ENCODE results near the gene ZNF135. TPM values are rescaled to one million over a fixed set of nuclear protein-coding genes. Genes with fewer than 3 reads are reported as not detected.

Gene ZNF135
- total RNA-seq, 3 donors from 2014 or later (not counting 1 experiment from before 2014, with no cell fraction given): 1.6 to 4.3 (median 4.3) TPM

DNA sequence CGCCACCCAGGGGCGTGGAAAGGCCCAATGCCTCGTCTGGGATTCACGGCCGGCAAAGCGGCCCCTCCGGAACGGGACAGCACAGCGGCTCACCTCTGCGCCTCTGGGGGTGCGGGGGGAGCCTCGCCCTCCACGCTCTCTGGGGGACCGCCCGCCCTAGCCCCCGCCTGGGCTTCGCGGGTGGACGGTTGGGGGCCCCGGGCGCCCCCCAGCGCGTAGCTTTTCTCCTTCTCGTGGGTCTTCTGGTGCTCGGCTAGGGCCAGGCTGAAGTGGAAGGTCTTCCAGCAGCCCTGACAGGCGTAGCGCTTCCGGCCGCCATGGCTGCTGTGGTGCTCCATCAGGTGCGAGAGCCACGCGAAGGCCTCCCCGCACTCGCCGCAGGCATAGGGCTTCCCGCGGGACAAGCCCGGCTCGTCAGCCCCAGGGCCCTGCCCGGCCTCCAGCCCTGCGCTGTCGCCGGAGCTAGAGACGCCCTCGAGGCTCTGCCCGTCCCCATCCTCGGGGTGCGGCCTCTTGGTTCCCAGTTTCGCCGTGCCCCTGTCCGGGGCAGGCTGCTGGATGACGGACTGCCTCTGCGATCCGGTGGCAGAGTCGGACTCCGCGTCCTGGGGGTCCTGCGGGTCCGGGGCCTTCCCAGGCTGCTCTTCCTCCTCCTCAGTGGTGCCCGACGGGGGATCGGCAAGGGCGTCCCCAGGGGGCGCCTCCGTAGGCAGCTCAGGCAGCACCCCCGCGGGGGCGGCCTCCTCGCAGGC, 25.7 kb downstream of the ZNF135 start:
- intact Hi-C loops (cut with micrococcal nuclease): no loop called here
- Histone ChIP-seq H3K27ac (ENCODE audit: low read length) (no peak overlapping the region), H3K36me3 (ENCODE audit: control insufficient read depth, insufficient read depth, low read length) (no peaks in the 10 kb centered on the region), H3K9me3 (ENCODE audit: control insufficient read depth, insufficient read depth, low read length) (peaks cover 66% of the 10 kb centered on the region), H3K27me3 (ENCODE audit: control insufficient read depth, insufficient read depth, low read length) (no peaks in the 10 kb centered on the region), H3K4me1 (ENCODE audit: control insufficient read depth, insufficient read depth, low read length) (no peaks in the 10 kb centered on the region), H3K4me3 (ENCODE audit: low read length) (no peak overlapping the region)
- WGBS (ENCODE audit: insufficient coverage): 97% methylated on average over 69 of the region's 69 CpGs
- H3K27me3 Mint-ChIP-seq (ENCODE audit: low read depth in 2 of 2): no peaks in the 10 kb centered on the region
- TF ChIP-seq, protein P1, sequence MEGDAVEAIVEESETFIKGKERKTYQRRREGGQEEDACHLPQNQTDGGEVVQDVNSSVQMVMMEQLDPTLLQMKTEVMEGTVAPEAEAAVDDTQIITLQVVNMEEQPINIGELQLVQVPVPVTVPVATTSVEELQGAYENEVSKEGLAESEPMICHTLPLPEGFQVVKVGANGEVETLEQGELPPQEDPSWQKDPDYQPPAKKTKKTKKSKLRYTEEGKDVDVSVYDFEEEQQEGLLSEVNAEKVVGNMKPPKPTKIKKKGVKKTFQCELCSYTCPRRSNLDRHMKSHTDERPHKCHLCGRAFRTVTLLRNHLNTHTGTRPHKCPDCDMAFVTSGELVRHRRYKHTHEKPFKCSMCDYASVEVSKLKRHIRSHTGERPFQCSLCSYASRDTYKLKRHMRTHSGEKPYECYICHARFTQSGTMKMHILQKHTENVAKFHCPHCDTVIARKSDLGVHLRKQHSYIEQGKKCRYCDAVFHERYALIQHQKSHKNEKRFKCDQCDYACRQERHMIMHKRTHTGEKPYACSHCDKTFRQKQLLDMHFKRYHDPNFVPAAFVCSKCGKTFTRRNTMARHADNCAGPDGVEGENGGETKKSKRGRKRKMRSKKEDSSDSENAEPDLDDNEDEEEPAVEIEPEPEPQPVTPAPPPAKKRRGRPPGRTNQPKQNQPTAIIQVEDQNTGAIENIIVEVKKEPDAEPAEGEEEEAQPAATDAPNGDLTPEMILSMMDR (IDR thresholded peaks at IDR 0.05): no peak
- peaks cover 8 to 12% of the 10 kb centered on the region in 2 donors for H3K9me3 Mint-ChIP-seq
- DNase-seq: no peak
- H3K36me3 Mint-ChIP-seq: peaks cover 21% of the 10 kb centered on the region
- no peak for ATAC-seq
- H3K27ac Mint-ChIP-seq: no peak overlapping the region
- no peaks in the 10 kb centered on the region for H3K4me1 Mint-ChIP-seq
- H3K4me3 Mint-ChIP-seq: no peak overlapping the region

DNA sequence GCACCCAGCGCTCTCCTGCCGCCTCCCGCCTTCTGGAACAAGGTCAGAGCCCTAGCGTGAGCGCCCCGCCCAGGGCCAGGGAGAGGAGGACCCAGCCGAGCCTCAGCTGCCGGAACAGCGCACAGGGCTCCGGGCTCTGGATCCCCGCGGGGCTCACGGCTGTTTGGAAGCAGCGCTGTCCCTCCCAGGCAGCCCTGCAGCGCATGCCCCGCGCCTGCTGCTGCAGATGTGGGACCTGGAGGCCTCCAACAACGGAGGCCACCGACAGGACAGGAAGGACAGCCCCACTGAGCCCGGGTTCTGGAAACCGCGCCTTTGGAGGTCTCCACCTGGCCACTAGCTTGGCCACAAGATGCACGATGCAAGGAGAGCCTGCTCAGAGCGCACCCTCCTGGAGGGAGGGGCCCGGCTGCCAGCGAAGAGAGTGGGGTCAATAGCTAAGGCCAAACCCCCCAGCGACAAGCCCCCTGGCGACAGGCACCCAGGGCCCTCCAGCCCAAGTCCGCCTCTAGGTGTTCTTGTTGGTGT, 26.3 kb downstream of the ZNF135 start:
- peaks cover 68% of the 10 kb centered on the region for H3K9me3 ChIP-seq (ENCODE audit: control insufficient read depth, insufficient read depth, low read length)
- intact Hi-C loops (cut with micrococcal nuclease): no loop called here
- WGBS (ENCODE audit: insufficient coverage): 95% methylated on average over 29 of the region's 29 CpGs
- H3K4me1 Mint-ChIP-seq: no peaks in the 10 kb centered on the region
- H3K27ac ChIP-seq (ENCODE audit: low read length): no peak overlapping the region
- no peaks in the 10 kb centered on the region for H3K4me1 ChIP-seq (ENCODE audit: control insufficient read depth, insufficient read depth, low read length)
- TF ChIP-seq, protein P1 (IDR thresholded peaks at IDR 0.05): no peak
- no peak overlapping the region for H3K4me3 ChIP-seq (ENCODE audit: low read length)
- peaks cover 5 to 12% of the 10 kb centered on the region in 2 donors for H3K9me3 Mint-ChIP-seq
- H3K27ac Mint-ChIP-seq: no peak overlapping the region
- H3K36me3 Mint-ChIP-seq: peaks cover 16% of the 10 kb centered on the region
- no peaks in the 10 kb centered on the region for H3K36me3 ChIP-seq (ENCODE audit: control insufficient read depth, insufficient read depth, low read length)
- H3K27me3 ChIP-seq (ENCODE audit: control insufficient read depth, insufficient read depth, low read length): no peaks in the 10 kb centered on the region
- DNase-seq (no peak), ATAC-seq (no peak)
- H3K4me3 Mint-ChIP-seq: no peak overlapping the region
- H3K27me3 Mint-ChIP-seq (ENCODE audit: low read depth in 2 of 2): no peaks in the 10 kb centered on the region

- 97% methylated on average over 23 of the region's 23 CpGs for WGBS (ENCODE audit: insufficient coverage)
- intact Hi-C loops (cut with micrococcal nuclease): no loop called here
- Histone ChIP-seq H3K9me3 (ENCODE audit: control insufficient read depth, insufficient read depth, low read length) (peaks cover 57% of the 10 kb centered on the region), H3K36me3 (ENCODE audit: control insufficient read depth, insufficient read depth, low read length) (no peaks in the 10 kb centered on the region), H3K27me3 (ENCODE audit: control insufficient read depth, insufficient read depth, low read length) (no peaks in the 10 kb centered on the region), H3K4me3 (ENCODE audit: low read length) (no peak overlapping the region), H3K27ac (ENCODE audit: low read length) (no peak overlapping the region), H3K4me1 (ENCODE audit: control insufficient read depth, insufficient read depth, low read length) (no peaks in the 10 kb centered on the region)
- DNase-seq (no peak), ATAC-seq (peak in 1 of 3 donors; percentile 14)
- Mint-ChIP-seq H3K36me3 (peaks cover 6% of the 10 kb centered on the region), H3K27me3 (ENCODE audit: low read depth in 2 of 2) (no peaks in the 10 kb centered on the region), H3K27ac (no peak overlapping the region), H3K9me3 (peaks cover 2 to 4% of the 10 kb centered on the region in 2 donors), H3K4me3 (no peak overlapping the region), H3K4me1 (no peaks in the 10 kb centered on the region)
- TF ChIP-seq, protein P1 (IDR thresholded peaks at IDR 0.05): no peak
These were observed 28.0 kb downstream of the ZNF135 start for GRCh38 chr19:58086825-58087710.

Data from natural killer cell (primary cell).